DND-41 (cell line): Measurements from ENCODE around the gene CDK19.

Source experiments
- CTCF ChIP-seq: IDR thresholded peaks from 2 replicates; pipeline ENCODE4 v1.5.1; 2012; ENCODE audit warnings: borderline replicate concordance, low read length, moderate library complexity, mild to moderate bottlenecking; ENCODE audit not compliant: poor library complexity, severe bottlenecking; ENCODE audit errors: extremely low read depth
- EZH2 ChIP-seq: IDR thresholded peaks from 3 replicates; pipeline ENCODE4 v1.6.1; 2012; ENCODE audit warnings: borderline replicate concordance, low read depth, mild to moderate bottlenecking, moderate library complexity, low read length, inconsistent platforms; ENCODE audit not compliant: severe bottlenecking

- no peak for TF ChIP-seq EZH2
- TF ChIP-seq CTCF = no peak
Measured at GRCh38 chr6:110650755-110651154, 164.5 kb downstream of the CDK19 start.
